Measurements from ENCODE around the gene TRPV6. TPM values are rescaled to one million over a fixed set of nuclear protein-coding genes. Genes with fewer than 3 reads are reported as not detected.

The TRPV6 gene
- total and polyA plus RNA-seq, 2 donors from 2014 or later, result 4.4 to 5.5 TPM

DNA sequence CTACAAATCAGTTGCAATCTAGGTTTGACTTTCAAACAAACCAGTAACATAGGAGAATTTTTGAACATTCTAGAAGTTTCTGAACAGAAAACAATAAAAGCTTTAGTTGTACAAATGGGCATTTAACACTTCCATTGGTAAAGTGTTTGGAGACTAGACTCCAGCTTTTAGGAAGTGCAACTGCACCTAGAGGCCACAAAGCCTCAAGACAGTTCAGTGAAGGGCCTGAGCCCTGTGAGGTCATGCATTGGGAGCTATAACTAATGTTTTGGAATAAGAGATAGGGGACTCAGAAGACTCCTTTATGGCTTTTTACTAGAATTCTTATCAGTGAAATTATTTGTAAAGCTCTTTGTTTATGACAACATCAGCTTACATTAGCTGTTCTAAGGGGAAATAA lies 33.6 kb downstream of the TRPV6 start:
- FAIRE-seq, result no peak
- Histone ChIP-seq H3K36me3 (ENCODE audit: control insufficient read depth in 2 of 3, insufficient read depth in 3 of 3, low read length in 3 of 3) (no peaks in the 10 kb centered on the region), H3K27ac (ENCODE audit: low read depth in 2 of 2, low read length in 2 of 2) (no peak overlapping the region), H3K4me1 (ENCODE audit: control insufficient read depth in 2 of 3, insufficient read depth in 2 of 3, low read depth in 1 of 3, low read length in 3 of 3) (peaks cover 0 to 6% (median 0%) of the 10 kb centered on the region in 3 donors), H3K9ac (ENCODE audit: low read length in 3 of 3) (no peak overlapping the region), H3K9me3 (ENCODE audit: control insufficient read depth in 2 of 3, insufficient read depth in 1 of 3, low read length in 3 of 3) (no peaks in the 10 kb centered on the region), H3K27me3 (ENCODE audit: control insufficient read depth, insufficient read depth, low read length) (no peaks in the 10 kb centered on the region), H3K4me3 (ENCODE audit: low read length in 3 of 3) (no peak overlapping the region)
- no peak for DNase-seq
- intact Hi-C loops (cut with DNase I), result loop anchor here (10.0 kb wide), 2 partner anchors 153 to 363 kb away; no protein-coding TSS in a partner anchor
- no peak for TF ChIP-seq CTCF (IDR thresholded peaks at IDR 0.05; ENCODE audit: borderline replicate concordance, extremely low read depth, insufficient read depth)

GRCh38 chr7:142851269-142851668 lies 34.3 kb downstream of the TRPV6 start:
- Histone ChIP-seq H3K9me3 (ENCODE audit: control insufficient read depth in 2 of 3, insufficient read depth in 1 of 3, low read length in 3 of 3) (no peaks in the 10 kb centered on the region), H3K4me3 (ENCODE audit: low read length in 3 of 3) (no peak overlapping the region), H3K36me3 (ENCODE audit: control insufficient read depth in 2 of 3, insufficient read depth in 3 of 3, low read length in 3 of 3) (no peaks in the 10 kb centered on the region), H3K4me1 (ENCODE audit: control insufficient read depth in 2 of 3, insufficient read depth in 2 of 3, low read depth in 1 of 3, low read length in 3 of 3) (peaks cover 0 to 6% (median 0%) of the 10 kb centered on the region in 3 donors), H3K27ac (ENCODE audit: low read depth in 2 of 2, low read length in 2 of 2) (no peak overlapping the region), H3K9ac (ENCODE audit: low read length in 3 of 3) (no peak overlapping the region), H3K27me3 (ENCODE audit: control insufficient read depth, insufficient read depth, low read length) (no peaks in the 10 kb centered on the region)
- DNase-seq (no peak), FAIRE-seq (no peak)
- intact Hi-C loops (cut with DNase I), result loop anchor here (10.0 kb wide), 2 partner anchors 154 to 364 kb away; no protein-coding TSS in a partner anchor
- TF ChIP-seq CTCF (IDR thresholded peaks at IDR 0.05; ENCODE audit: borderline replicate concordance, extremely low read depth, insufficient read depth), result no peak

DNA sequence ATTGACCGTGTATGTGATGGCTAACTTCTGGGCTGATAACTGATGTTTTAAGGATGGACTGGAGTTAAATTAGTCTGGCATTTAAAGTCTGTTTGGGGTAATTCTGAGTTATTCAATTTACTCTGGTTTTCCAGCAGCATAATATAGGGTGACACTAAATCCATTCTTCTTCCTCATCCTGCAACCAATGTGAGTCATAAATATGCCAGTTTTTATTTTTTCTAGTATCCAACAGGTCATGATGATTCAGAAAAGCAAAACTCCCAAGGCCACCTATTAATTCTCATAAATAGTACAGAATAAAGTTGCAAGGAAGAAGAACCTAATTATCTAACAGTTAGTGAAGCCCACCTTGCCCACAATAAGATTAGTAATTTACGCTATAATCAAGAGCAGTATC lies 38.2 kb downstream of the TRPV6 start:
- Histone ChIP-seq H3K4me1 (ENCODE audit: control insufficient read depth in 2 of 3, insufficient read depth in 2 of 3, low read depth in 1 of 3, low read length in 3 of 3) (no peaks in the 10 kb centered on the region), H3K27ac (ENCODE audit: low read depth in 2 of 2, low read length in 2 of 2) (no peak overlapping the region), H3K9me3 (ENCODE audit: control insufficient read depth in 2 of 3, insufficient read depth in 1 of 3, low read length in 3 of 3) (no peaks in the 10 kb centered on the region), H3K4me3 (ENCODE audit: low read length in 3 of 3) (no peak overlapping the region), H3K27me3 (ENCODE audit: control insufficient read depth, insufficient read depth, low read length) (no peaks in the 10 kb centered on the region), H3K9ac (ENCODE audit: low read length in 3 of 3) (no peak overlapping the region), H3K36me3 (ENCODE audit: control insufficient read depth in 2 of 3, insufficient read depth in 3 of 3, low read length in 3 of 3) (no peaks in the 10 kb centered on the region)
- FAIRE-seq, result no peak
- DNase-seq, result no peak
- intact Hi-C loops (cut with DNase I), result no loop called here
- no peak for TF ChIP-seq CTCF (IDR thresholded peaks at IDR 0.05; ENCODE audit: borderline replicate concordance, extremely low read depth, insufficient read depth)

DNA sequence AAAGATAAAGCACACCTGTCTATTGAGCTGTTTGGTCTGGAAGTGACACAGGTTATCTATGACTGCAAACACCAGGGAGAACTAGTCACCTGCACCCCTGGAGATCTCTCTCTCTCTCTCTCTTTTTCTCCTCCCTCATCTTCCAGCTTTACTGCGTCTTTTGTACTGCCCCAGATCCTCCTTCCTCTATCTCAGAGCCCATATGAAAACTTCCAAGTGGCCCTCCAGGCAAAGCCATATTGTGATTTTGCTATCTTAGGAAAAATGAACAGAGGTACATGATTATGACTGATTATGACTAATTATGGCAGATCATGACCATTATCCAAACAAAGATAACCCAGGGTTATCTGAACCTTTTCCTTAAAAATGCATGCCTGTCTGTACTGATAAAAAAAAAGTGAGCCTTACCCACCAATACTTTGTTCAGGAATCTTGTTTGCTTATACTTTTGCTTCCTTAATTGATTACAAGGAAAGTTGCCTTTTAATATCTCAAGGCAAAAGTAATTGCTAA lies 43.2 kb downstream of the TRPV6 start:
- DNase-seq, result no peak
- Histone ChIP-seq H3K36me3 (ENCODE audit: control insufficient read depth in 2 of 3, insufficient read depth in 3 of 3, low read length in 3 of 3) (no peaks in the 10 kb centered on the region), H3K9ac (ENCODE audit: low read length in 3 of 3) (no peak overlapping the region), H3K9me3 (ENCODE audit: control insufficient read depth in 2 of 3, insufficient read depth in 1 of 3, low read length in 3 of 3) (no peaks in the 10 kb centered on the region), H3K27ac (ENCODE audit: low read depth in 2 of 2, low read length in 2 of 2) (no peak overlapping the region), H3K4me1 (ENCODE audit: control insufficient read depth in 2 of 3, insufficient read depth in 2 of 3, low read depth in 1 of 3, low read length in 3 of 3) (no peaks in the 10 kb centered on the region), H3K4me3 (ENCODE audit: low read length in 3 of 3) (no peak overlapping the region), H3K27me3 (ENCODE audit: control insufficient read depth, insufficient read depth, low read length) (no peaks in the 10 kb centered on the region)
- intact Hi-C loops (cut with DNase I), result no loop called here
- TF ChIP-seq CTCF (IDR thresholded peaks at IDR 0.05; ENCODE audit: borderline replicate concordance, extremely low read depth, insufficient read depth), result no peak
- no peak for FAIRE-seq
